Adrenal gland (tissue), 5 donors: ENCODE measurements around the gene LRRC75A.

ENCODE experiments used
- POLR2A ChIP-seq, 2 donors: fragments of 450-650 bp; IDR thresholded peaks; one replicate each; pipeline ENCODE4 v1.6.1; 2017; ENCODE audit warnings: antibody characterized with exemption in 2 of 2, mild to moderate bottlenecking in 2 of 2, moderate library complexity in 1 of 2
- TF ChIP-seq, protein P1 (sequence below), 6 experiments: fragments of 450-650 bp in 4 of 6; fragments of 200-600 bp in 2 of 6; sonication (generic) in 1 of 6; IDR thresholded peaks; 1 replicate in 5 of 6; 2 replicates in 1 of 6; pipeline versions ENCODE4 v1.5.1 to v1.8.0; 2016 to 2021; ENCODE audit warnings: antibody characterized with exemption in 6 of 6, mild to moderate bottlenecking in 2 of 6, moderate library complexity in 1 of 6
- donor health status: DM: no; HTN: no; CAD: no.

DNA sequence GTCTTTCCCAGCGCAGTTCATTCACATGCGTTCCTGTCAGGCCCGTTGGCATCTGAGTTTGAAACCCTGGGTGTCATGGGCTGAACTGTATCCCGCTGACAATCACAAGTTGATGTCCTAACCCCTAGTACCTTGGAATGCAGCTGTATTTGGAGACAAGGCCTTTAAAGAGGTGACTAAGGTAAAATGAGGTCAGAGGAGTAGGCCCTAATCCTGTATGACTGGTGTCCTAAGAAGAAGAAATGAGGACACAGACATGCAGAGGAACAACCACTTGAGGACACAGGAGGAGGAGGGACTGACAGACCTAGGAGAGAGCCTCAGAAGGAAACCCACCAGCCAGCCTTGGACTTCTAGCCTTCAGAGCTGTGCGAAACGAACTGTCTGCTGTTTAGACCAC, 43.5 kb downstream of the LRRC75A start:
- TF ChIP-seq POLR2A (IDR thresholded peaks at IDR 0.05): no peak
- TF ChIP-seq, protein P1, sequence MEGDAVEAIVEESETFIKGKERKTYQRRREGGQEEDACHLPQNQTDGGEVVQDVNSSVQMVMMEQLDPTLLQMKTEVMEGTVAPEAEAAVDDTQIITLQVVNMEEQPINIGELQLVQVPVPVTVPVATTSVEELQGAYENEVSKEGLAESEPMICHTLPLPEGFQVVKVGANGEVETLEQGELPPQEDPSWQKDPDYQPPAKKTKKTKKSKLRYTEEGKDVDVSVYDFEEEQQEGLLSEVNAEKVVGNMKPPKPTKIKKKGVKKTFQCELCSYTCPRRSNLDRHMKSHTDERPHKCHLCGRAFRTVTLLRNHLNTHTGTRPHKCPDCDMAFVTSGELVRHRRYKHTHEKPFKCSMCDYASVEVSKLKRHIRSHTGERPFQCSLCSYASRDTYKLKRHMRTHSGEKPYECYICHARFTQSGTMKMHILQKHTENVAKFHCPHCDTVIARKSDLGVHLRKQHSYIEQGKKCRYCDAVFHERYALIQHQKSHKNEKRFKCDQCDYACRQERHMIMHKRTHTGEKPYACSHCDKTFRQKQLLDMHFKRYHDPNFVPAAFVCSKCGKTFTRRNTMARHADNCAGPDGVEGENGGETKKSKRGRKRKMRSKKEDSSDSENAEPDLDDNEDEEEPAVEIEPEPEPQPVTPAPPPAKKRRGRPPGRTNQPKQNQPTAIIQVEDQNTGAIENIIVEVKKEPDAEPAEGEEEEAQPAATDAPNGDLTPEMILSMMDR (IDR thresholded peaks at IDR 0.05): no peak
